SU-DHL-6 (cell line): ENCODE results near the gene TBL3.

Experiments
- CTCF ChIP-seq: fragments of 200-600 bp; sonication (generic); IDR thresholded peaks from one replicate; pipeline ENCODE4 v1.5.1; 2017; ENCODE audit warnings: antibody characterized with exemption, mild to moderate bottlenecking, low read length, moderate library complexity; ENCODE audit not compliant: insufficient read depth, poor library complexity, severe bottlenecking
- EZH2phosphoT487 ChIP-seq: fragments of 200-600 bp; sonication (generic), shearing (Covaris generic); conservative IDR thresholded peaks from 2 replicates; pipeline ENCODE4 v1.6.1; 2018; ENCODE audit warnings: mild to moderate bottlenecking, antibody characterized with exemption, low read length, moderate library complexity, mixed read lengths

GRCh38 chr16:1997494-1998359, 25.9 kb downstream of the TBL3 start:
- TF ChIP-seq CTCF, result no peak
- no peak for TF ChIP-seq EZH2phosphoT487
